Stimulated activated CD4-positive, alpha-beta T cell treated with anti-CD3 and anti-CD28 coated beads, TNF-alpha, amount 100 ng/mL, for 48 hours (primary cell): ENCODE data around the gene PCYT1A.
"Not testable (repeated sequence)": the region's sequence is repeated elsewhere in the genome, so short reads cannot be mapped to it uniquely, and the experiment has no call there.

Experiments
- DNase-seq, 3 donors: peaks; one replicate each; pipeline ENCODE4 v3.0.0-alpha.2; 2020; ENCODE audit warnings: low read depth in 3 of 3

Gene PCYT1A

GRCh38 chr3:196214783-196215441 lies 72.6 kb downstream of the PCYT1A start:
- no peak for DNase-seq

- DNase-seq: no peak
Measured at GRCh38 chr3:196210673-196211556, 76.6 kb downstream of the PCYT1A start, which contains the start of gene ZDHHC19. ZDHHC19 (minus strand) TSS chr3:196211400; CDS start chr3:196211315, 85 bp downstream.

DNA sequence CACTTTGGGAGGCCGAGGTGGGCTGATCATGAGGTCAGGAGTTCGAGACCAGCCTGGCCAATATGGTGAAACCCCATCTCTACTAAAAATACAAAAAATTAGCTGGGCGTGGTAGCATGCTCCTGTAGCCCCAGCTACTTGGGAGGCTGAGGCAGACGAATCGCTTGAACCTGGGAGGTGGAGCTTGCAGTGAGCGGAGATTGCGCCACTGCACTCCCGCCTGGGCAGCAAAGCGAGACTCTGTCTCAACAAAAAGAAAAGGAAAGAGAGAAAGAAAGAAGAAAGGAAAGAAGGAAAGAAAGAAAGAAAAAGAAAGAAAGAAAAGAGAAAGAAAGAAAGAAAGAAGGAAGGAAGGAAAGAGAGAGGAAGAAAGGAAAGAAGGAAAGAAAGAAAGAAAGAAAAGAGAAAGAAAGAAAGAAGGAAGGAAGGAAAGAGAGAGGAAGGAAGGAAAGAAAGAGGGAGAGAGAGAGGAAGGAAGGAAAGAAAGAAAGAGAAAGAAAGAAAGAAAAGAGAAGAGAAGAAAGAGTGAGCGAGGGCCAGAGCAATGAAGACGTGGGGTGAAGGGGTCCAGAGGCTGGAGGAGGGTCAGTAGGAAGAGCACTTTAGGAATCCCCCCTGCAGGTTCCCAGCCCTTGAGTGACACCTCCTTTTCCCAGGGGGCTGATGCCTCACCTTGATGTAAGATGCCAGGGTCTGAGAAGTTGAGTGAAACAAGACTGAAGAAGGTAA lies 77.4 kb downstream of the PCYT1A start:
- DNase-seq: not testable (repeated sequence)

DNA sequence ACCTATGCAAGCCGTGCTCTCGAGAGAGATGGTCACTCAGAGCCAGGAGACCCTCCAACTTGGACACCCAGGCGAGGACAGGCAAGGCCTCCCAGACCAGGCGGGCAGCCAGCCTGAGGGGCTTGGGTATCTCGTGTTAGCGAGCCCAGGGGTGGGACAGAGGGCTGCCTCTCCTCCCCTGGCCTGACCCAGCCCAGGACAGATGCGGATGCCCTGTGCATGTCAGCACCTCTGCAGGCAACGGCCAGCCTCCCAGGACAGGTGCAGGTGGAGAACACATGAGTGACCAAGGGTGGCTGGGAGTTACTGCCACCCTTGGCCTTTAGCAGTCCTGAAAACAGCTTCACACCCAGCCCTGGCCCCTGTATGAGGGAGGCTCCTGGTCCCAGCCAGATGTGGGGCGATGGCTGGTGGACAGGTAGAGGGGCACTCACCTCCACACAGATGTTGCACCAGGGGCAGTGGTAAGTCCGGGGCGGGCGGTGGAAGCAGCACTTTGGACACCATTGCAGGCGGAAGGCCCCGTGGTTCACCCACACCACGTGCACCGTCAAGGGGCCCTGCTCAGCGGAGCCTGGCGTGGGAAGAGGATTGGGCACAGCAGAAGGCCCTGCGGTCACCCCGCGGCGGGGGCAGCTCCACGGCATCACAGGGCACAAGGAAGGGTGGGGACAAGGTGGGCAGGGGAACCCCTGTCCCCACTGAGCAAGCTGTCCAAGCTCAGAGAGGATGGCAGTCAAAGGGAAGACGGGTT lies 78.4 kb downstream of the PCYT1A start:
- no peak for DNase-seq

- DNase-seq: peak in 2 of 3 donors; percentile 59 to 80
Measured at GRCh38 chr3:196207833-196208607, 79.5 kb downstream of the PCYT1A start.

GRCh38 chr3:196207159-196207832 lies 80.2 kb downstream of the PCYT1A start:
- peak in 1 of 3 donors; percentile 54 for DNase-seq

- DNase-seq: not testable (repeated sequence)
Measured at GRCh38 chr3:196205442-196206205, 81.9 kb downstream of the PCYT1A start.

DNA sequence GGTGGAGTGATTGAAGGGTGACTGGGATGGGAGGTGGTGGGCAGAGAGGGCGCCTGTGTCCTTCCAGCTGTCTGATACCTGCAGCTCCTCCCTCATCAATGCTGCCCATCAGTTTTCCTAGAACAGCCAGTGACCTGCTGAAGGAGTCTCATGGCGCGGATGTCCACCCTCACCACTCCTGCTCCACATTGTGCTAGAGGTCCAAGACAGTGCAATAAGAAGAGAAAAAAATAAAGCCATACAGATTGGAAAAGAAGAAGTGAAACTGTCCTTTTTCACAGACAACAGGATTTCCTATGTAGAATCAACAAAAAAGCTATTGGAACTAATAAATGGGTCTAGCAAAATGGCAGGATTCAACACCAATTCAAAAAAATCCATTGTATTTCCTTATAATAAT lies 83.7 kb downstream of the PCYT1A start:
- no peak for DNase-seq

DNA sequence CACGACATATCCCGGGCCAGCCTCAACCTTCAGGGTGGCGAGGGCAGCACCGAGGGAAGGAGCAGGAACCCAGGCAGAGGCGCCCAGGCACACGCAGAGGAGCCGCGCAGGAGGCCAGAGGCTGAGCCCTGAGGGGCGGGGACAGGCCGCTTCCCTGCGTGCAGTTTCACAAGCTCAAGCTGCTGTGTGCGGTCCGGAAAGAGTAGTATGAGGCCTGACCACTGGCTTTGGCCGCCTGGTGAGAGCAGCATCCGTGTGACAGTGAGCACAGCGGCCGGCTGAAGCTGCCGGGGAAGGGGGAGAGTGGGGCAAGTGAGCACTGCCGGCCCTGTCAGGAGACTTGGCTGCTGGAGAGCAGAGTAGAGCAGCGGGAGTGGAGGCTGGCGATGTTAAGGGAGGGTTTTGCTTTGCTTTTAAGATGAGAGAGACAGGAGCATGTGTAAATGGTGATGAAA lies 85.0 kb downstream of the PCYT1A start:
- no peak for DNase-seq

- no peak for DNase-seq
Measured at GRCh38 chr3:196198771-196199753, 88.5 kb downstream of the PCYT1A start.

GRCh38 chr3:196198081-196198675 lies 89.3 kb downstream of the PCYT1A start:
- DNase-seq: no peak

DNA sequence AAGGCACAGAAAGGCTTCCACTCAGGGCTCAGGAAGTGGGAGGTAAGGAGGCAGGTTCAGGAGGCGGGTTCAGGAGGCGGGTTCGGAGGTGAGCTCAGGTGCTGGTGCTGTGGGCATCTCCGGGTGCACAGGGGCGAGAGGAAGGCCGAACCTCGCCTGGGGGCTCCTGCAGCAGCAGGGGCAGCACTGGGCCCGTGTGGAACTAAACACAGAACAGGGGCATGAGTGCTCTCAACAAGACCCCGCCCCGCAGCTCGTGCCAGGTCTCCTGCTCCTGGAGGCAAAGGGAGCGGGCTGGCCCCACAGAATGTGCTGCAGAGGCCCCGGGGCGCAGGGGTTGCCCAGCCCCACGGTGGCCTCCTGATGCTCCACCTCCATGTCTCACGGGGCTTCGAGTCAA lies 90.0 kb downstream of the PCYT1A start:
- no peak for DNase-seq

DNA sequence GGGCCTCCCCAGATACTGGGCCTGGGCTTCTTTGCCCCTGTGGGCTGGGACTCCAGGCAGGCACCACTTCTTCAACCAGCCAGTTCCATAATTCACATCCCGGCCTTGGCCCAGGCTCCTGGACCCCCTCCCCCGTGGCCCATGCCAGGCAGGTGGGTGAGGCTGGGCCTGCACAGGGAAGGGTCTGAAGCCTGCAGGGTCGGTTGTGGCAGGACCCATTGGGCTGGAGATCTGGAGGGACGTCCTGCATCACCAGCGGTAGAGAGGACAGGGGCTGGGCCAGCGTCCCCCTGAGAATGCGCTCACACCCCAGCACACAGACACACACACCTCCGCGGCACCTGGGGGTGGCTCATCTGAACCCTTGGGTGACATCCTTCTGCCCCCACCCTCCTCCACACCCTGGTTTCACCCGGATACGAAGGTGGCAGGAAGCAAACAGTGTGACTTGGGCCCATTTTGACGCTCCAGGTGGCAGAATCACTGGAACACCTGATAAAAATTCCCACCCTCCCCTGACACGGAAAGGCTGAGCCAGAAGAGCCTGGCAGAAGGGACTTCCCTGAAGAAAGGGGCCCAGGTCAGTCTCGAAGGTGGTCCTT lies 91.8 kb downstream of the PCYT1A start:
- no peak for DNase-seq

GRCh38 chr3:196194542-196194915 lies 93.0 kb downstream of the PCYT1A start:
- no peak for DNase-seq

DNA sequence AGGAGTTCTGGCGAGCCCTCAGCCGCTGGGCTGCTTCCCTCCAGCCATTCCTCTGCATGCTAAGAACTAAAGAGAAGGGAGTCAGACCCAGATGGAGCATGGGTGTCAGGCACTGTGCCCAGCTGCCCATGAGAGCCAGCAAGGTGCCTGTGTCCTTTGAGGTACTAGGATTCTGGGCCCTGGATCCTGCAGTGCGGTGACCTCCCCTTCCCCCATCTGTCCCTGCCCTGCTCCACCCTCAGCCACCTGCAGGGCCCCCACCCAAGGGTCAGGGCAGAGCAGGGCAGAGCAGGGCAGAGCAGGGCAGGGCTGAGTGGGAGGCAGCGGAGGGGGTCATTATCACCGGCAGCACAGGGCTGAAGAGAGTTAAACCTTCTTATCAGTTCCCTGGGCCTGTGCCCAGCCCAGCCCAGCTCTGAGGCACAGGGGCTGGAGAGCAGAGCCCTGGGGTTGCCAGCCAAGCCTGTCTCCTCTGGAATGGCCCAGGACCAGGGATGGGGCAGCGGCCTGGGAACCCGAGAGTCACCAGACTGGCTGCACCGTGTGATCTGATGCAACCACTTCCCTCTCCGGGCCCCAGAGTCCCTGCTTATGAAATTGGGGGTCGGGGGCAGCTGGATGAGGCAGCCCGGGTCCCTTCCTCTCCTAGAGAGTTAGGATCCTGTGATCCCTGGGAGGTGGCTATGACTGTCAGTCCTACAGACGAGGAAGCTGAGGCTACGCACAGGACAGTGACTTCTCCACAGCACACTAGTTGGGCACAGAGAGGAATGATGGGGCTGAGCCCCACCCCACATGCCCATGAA lies 93.6 kb downstream of the PCYT1A start:
- no peak for DNase-seq

DNA sequence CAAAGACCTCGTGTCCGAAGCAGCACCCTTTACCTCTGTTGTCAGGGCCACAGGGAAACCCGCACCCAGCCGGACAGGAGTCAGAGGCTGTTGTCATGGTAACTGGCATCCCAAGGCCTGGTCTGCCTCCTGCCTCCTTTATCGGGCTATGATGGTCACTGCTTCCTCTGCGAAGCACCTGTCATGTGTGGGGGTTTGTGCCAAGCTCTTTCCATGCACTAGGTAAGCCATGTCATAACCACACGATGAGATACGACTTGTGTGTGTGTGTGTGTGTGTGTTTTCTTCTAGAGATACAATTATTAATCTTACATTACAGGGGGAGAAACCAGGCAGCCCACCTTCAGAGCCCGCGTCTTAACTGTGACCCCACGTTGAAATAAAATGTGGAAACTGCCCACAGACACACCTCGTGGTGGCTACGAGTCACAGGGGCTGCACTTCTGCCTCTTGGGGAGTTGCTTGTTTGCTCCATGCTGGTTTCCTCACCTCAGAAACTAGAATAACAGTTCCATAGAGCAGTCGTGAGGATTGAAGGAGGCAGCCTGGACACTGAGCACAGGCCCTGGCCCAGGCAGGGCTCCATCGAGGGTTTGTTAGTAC lies 94.3 kb downstream of the PCYT1A start:
- DNase-seq: no peak
